8988T (cell line): ENCODE measurements around the gene TAX1BP3.

Experiments used
- DNase-seq: peaks from one replicate; pipeline ENCODE4 v3.0.0; 2011

TAX1BP3 gene

DNA sequence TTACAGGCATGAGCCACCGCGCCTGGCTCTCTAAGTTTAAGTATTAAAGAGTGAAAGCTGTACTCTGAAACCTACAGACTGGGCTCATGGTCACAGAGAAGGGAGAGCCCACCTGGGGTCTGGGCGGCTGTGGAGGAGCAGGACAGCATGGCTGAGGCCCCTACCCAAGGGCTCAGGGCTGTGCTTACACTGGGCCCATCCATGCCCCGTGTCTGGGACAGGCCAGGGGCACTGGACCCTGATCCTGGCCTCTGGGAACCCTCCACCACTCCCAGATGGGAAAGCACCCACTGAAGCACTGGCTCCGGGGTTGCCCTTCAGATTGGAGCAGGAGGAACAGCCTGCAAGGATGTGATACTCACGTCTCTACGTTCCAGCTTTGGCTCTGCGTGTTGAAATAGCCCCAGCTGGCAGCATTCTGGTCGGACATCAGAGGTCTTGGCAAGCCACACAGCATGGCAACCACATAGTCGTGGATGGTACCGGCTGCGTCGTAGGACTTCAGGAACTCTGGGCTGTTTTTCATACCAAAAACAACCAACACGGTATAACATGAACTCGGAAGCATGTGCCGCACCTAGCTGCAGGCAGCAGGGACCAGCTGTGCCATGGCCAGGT is 45.3 kb downstream of the TAX1BP3 start:
- no peak for DNase-seq

DNA sequence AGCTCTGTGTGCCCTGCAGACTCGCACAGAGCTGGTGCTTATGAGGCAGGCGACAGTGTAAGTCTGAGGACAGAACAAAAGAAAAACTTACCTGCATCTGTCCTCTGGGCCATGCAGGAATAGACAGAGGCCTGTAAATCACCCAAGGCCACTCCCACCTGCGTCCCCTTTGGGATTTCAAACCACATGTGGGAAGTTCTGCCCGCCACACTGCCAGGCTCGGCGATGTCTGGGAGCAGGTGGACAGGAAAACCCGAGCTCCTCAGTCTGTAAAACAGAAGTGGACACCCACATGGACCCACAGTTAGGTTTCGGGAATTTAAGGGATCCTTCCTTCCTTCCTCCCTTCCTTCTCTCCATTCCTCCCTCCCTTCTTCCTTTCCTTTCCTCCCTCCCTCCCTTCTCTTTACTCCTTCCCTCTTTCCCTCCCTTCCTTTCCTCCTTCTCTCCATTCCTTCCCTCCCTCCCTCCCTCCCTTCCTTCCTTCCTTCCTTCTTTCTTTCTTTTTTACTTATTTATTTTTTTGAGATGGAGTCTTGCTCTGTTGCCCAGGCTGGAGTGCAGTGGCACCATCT is 47.1 kb downstream of the TAX1BP3 start:
- no peak for DNase-seq

DNA sequence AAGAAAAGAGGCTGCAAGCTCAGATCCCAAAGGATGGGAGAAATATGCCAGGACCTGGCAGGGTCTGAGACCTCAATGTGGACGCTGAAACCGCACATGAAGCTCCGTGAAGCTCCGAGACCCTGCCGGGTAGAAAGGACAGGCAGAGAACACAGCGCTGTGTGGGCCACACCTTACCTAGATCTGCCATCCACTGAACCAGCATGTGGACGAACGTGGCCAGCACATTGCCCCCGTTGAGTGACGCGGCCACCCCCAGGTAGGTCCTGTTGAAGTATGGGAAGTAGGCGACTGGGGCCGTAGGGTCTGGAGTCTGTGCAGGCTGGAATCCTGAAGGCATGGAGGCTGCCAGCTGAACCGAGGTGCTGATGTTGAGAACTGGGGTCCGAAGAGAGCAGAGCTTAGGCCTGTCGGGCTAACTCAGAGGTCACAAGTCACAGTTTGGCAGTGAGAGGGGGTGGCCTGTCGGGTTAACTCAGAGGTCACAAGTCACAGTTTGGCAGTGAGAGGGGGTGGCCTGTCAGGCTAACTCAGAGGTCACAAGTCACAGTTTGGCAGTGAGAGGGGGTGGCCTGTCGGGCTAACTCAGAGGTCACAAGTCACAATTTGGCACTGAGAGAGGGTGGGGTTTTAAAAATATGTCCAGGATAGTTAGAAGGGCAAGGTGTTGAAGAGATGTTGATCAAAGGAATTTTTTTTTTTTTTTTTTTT is 53.1 kb downstream of the TAX1BP3 start:
- no peak for DNase-seq

DNA sequence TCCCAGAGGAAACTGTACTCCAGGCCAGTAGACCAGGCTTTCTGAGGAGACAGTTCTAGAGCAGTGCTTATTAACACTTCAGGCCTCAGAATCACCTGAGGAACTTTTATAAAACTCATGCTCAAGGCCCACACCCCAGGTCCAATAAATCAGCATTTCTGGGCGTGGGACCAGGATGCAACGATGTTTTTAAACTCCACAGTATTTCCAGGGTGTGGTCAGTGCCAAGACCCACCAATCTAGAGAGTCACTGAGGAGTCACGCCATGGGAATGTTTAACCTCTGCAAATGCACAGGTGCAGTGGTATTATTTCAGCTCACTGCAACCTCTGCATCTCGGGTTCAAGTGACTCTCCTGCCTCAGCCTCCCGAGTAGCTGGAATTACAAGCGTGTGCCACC is 55.3 kb downstream of the TAX1BP3 start:
- no peak for DNase-seq
